DOHH2 (cell line): Measurements from ENCODE around the gene MYPN.

ENCODE experiments used
- EZH2phosphoT487 ChIP-seq: fragments of 200-600 bp; sonication (generic); IDR thresholded peaks from 2 replicates; pipeline ENCODE4 v1.6.1; 2017; ENCODE audit warnings: borderline replicate concordance, mild to moderate bottlenecking, antibody characterized with exemption, low read length, moderate library complexity, mixed read lengths
- TF ChIP-seq, protein P1 (sequence below): fragments of 200-600 bp; sonication (generic); IDR thresholded peaks from one replicate; pipeline ENCODE4 v1.5.1; 2014; ENCODE audit warnings: antibody characterized with exemption, mild to moderate bottlenecking, low read depth, low read length; ENCODE audit not compliant: poor library complexity, severe bottlenecking

DNA sequence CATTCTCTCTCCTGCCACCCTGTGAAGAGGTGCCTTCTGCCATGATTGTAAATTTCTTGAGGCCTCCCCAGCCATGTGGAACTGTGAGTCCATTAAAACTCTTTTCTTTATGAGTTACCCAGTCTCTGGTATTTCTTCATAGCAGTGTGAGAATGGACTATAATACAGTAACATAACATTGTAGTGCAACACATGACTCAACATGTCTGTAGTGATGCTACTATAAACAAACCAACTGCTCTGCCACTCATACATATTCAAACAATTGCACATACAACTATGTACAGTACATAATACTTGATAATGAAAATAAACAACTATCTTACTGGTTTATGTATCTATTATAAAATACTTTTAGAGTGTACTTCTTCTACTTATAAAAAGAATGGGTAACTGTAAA is 115.5 kb downstream of the MYPN start:
- TF ChIP-seq, protein P1, sequence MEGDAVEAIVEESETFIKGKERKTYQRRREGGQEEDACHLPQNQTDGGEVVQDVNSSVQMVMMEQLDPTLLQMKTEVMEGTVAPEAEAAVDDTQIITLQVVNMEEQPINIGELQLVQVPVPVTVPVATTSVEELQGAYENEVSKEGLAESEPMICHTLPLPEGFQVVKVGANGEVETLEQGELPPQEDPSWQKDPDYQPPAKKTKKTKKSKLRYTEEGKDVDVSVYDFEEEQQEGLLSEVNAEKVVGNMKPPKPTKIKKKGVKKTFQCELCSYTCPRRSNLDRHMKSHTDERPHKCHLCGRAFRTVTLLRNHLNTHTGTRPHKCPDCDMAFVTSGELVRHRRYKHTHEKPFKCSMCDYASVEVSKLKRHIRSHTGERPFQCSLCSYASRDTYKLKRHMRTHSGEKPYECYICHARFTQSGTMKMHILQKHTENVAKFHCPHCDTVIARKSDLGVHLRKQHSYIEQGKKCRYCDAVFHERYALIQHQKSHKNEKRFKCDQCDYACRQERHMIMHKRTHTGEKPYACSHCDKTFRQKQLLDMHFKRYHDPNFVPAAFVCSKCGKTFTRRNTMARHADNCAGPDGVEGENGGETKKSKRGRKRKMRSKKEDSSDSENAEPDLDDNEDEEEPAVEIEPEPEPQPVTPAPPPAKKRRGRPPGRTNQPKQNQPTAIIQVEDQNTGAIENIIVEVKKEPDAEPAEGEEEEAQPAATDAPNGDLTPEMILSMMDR, result no peak
- TF ChIP-seq EZH2phosphoT487, result no peak
